ENCODE results near the gene GAB2. TPM values are rescaled to one million over a fixed set of nuclear protein-coding genes. Genes with fewer than 3 reads are reported as not detected.

GAB2 gene
- total and polyA plus RNA-seq, 2 donors (not counting 1 experiment from before 2014, with no cell fraction given): 5.8 to 85.9 TPM

DNA sequence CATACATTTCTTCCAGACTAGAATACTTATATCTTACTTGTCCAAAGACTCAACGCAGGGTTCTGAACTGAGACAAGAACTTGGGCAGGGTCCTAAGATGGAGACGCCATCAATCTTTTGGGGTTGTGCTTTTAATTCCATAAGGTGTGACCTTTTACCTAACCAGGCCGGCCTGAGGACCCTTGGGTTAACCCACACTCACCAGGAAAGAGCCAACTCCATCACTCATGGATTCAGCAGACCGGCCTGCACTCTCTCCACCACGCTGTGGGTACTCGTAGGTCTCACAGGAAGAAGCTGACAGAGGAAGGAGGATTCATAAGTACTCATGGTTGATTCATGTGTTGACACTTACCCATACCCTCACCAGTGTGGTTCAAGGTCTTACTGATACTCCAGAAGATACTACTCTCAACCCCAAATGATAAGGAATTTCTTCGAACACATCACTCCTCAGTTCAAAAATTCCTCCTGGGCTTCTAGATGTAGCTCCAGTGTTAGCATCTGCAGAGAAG, 192.7 kb downstream of the GAB2 start:
- Mint-ChIP-seq H3K27me3 (no peaks in the 10 kb centered on the region), H3K27ac (peak overlapping the region; percentile 21), H3K9me3 (ENCODE audit: insufficient read depth) (no peaks in the 10 kb centered on the region), H3K4me3 (peak overlapping the region; percentile 26), H3K4me1 (peaks cover 63% of the 10 kb centered on the region)
- no peaks in the 10 kb centered on the region for H4K20me1 ChIP-seq (ENCODE audit: control insufficient read depth, insufficient read depth, low read length, poor library complexity, severe bottlenecking)
- ATAC-seq (ENCODE audit: low read depth) (no peak), DNase-seq (no peak)
- ChIA-PET CTCF (interaction anchor here (1.0 to 5.8 kb wide), 2 partner anchors 330 to 340 kb away, joined by 3 to 180 read pairs; no protein-coding TSS in a partner anchor), POLR2A (no interaction called here)
- intact Hi-C loops (cut with micrococcal nuclease): loop anchor here (5.0 kb wide), 1 partner anchor 38 kb away; the partner anchor contains the start of genes KCTD21 and USP35
- no peak overlapping the region for H3K4me3 ChIP-seq (ENCODE audit: control extremely low read depth in 1 of 5, extremely low read depth in 1 of 5, insufficient read depth in 1 of 5, low read depth in 2 of 5, low read length in 4 of 5)
- no peak overlapping the region for H2AFZ ChIP-seq (ENCODE audit: insufficient read depth, low read depth, low read length, poor library complexity, severe bottlenecking)
- H3K4me1 ChIP-seq (ENCODE audit: control insufficient read depth in 2 of 2, insufficient read depth in 2 of 2, low read length in 2 of 2): peaks cover 46 to 52% of the 10 kb centered on the region in 2 donors
- H3K27ac ChIP-seq (ENCODE audit: low read length in 2 of 2): no peak overlapping the region
- H3K9me3 ChIP-seq (ENCODE audit: control extremely low read depth in 1 of 3, control insufficient read depth in 2 of 3, insufficient read depth in 1 of 3, low read length in 2 of 3): no peaks in the 10 kb centered on the region
- H3K27me3 ChIP-seq (replicated peaks in 1 of 4; ENCODE audit: control extremely low read depth in 1 of 4, control insufficient read depth in 3 of 4, insufficient read depth in 4 of 4, low read length in 3 of 4): no peaks in the 10 kb centered on the region
- H3K79me2 ChIP-seq (ENCODE audit: control insufficient read depth, insufficient read depth, low read length): no peaks in the 10 kb centered on the region
- TF ChIP-seq, protein P1, sequence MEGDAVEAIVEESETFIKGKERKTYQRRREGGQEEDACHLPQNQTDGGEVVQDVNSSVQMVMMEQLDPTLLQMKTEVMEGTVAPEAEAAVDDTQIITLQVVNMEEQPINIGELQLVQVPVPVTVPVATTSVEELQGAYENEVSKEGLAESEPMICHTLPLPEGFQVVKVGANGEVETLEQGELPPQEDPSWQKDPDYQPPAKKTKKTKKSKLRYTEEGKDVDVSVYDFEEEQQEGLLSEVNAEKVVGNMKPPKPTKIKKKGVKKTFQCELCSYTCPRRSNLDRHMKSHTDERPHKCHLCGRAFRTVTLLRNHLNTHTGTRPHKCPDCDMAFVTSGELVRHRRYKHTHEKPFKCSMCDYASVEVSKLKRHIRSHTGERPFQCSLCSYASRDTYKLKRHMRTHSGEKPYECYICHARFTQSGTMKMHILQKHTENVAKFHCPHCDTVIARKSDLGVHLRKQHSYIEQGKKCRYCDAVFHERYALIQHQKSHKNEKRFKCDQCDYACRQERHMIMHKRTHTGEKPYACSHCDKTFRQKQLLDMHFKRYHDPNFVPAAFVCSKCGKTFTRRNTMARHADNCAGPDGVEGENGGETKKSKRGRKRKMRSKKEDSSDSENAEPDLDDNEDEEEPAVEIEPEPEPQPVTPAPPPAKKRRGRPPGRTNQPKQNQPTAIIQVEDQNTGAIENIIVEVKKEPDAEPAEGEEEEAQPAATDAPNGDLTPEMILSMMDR (IDR thresholded peaks at IDR 0.05): no peak
- TF ChIP-seq EZH2 (IDR thresholded peaks at IDR 0.05; ENCODE audit: borderline replicate concordance, insufficient read depth, low read depth, low read length, poor library complexity, severe bottlenecking): no peak
- peaks cover 3 to 27% of the 10 kb centered on the region in 2 experiments for H3K36me3 ChIP-seq (replicated peaks in 1 of 2; ENCODE audit: control extremely low read depth in 1 of 2, control insufficient read depth in 1 of 2, extremely low read depth in 1 of 2, insufficient read depth in 2 of 2, low read length in 1 of 2)
- H3K4me2 ChIP-seq (replicated peaks; ENCODE audit: low read depth, low read length, poor library complexity, severe bottlenecking): peak overlapping the region; percentile 67
- no peak overlapping the region for H3K9ac ChIP-seq (ENCODE audit: low read length)
- WGBS (ENCODE audit: insufficient coverage): 100% methylated on average over 1 of the region's 7 CpGs

DNA sequence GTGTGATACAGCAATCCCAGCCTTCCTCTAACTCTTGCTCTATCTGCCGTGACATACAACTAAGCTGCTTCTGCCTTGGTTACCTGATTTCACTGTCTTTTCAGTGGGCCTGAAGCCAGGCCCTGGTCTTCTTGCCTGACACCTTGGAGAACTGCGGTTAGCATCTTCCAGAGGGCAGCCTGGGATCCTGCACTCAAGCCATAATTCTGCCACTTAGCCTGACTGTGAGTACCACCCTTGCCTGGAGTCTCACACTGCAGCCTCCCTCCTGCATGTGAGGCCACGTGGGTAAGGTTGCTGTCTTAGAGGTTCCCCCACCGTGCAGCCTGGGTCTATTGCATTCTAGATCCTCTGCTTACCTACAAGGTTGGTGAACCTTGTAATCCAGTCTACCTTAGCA, 193.1 kb downstream of the GAB2 start:
- Mint-ChIP-seq H3K4me1 (peaks cover 60% of the 10 kb centered on the region), H3K4me3 (peak overlapping the region; percentile 26), H3K27ac (peak overlapping the region; percentile 21), H3K27me3 (no peaks in the 10 kb centered on the region), H3K9me3 (ENCODE audit: insufficient read depth) (no peaks in the 10 kb centered on the region)
- DNase-seq (no peak), ATAC-seq (ENCODE audit: low read depth) (no peak)
- ChIA-PET POLR2A (no interaction called here), CTCF (no interaction called here)
- H3K79me2 ChIP-seq (ENCODE audit: control insufficient read depth, insufficient read depth, low read length): no peaks in the 10 kb centered on the region
- H3K4me1 ChIP-seq (ENCODE audit: control insufficient read depth in 2 of 2, insufficient read depth in 2 of 2, low read length in 2 of 2): peaks cover 46 to 52% of the 10 kb centered on the region in 2 donors
- TF ChIP-seq, protein P1 (IDR thresholded peaks at IDR 0.05): no peak
- TF ChIP-seq EZH2 (IDR thresholded peaks at IDR 0.05; ENCODE audit: borderline replicate concordance, insufficient read depth, low read depth, low read length, poor library complexity, severe bottlenecking): no peak
- no peaks in the 10 kb centered on the region for H3K9me3 ChIP-seq (ENCODE audit: control extremely low read depth in 1 of 3, control insufficient read depth in 2 of 3, insufficient read depth in 1 of 3, low read length in 2 of 3)
- no peaks in the 10 kb centered on the region for H3K27me3 ChIP-seq (replicated peaks in 1 of 4; ENCODE audit: control extremely low read depth in 1 of 4, control insufficient read depth in 3 of 4, insufficient read depth in 4 of 4, low read length in 3 of 4)
- no peak overlapping the region for H3K4me3 ChIP-seq (ENCODE audit: control extremely low read depth in 1 of 5, extremely low read depth in 1 of 5, insufficient read depth in 1 of 5, low read depth in 2 of 5, low read length in 4 of 5)
- H3K27ac ChIP-seq (ENCODE audit: low read length in 2 of 2): no peak overlapping the region
- H3K36me3 ChIP-seq (replicated peaks in 1 of 2; ENCODE audit: control extremely low read depth in 1 of 2, control insufficient read depth in 1 of 2, extremely low read depth in 1 of 2, insufficient read depth in 2 of 2, low read length in 1 of 2): peaks cover 3 to 29% of the 10 kb centered on the region in 2 experiments
- no peak overlapping the region for H3K9ac ChIP-seq (ENCODE audit: low read length)
- H4K20me1 ChIP-seq (ENCODE audit: control insufficient read depth, insufficient read depth, low read length, poor library complexity, severe bottlenecking): no peaks in the 10 kb centered on the region
- peak overlapping the region; percentile 67 for H3K4me2 ChIP-seq (replicated peaks; ENCODE audit: low read depth, low read length, poor library complexity, severe bottlenecking)
- 96% methylated on average over 4 of the region's 4 CpGs for WGBS (ENCODE audit: insufficient coverage)
- intact Hi-C loops (cut with micrococcal nuclease): no loop called here
- no peak overlapping the region for H2AFZ ChIP-seq (ENCODE audit: insufficient read depth, low read depth, low read length, poor library complexity, severe bottlenecking)
